Fibroblast of skin of right quadriceps (primary cell): Measurements from ENCODE around the gene RNF5.
A peak's percentile ranks its signal among the peaks of the same experiment; 100 is the strongest.

Source experiments
- DNase-seq: peaks from one replicate; pipeline ENCODE4 v3.0.0-alpha.2; 2013

The RNF5 gene

GRCh38 chr6:32152769-32153563, 25.2 kb upstream of the RNF5 start:
- peak; percentile 46 for DNase-seq

GRCh38 chr6:32153564-32154513, 24.4 kb upstream of the RNF5 start, which contains the start of gene PPT2:
Gene PPT2 (plus strand): TSS chr6:32154141. CDS start chr6:32154595, 454 bp downstream.
- peak; percentile 95 for DNase-seq

- peak; percentile 62 for DNase-seq
These were observed 23.6 kb upstream of the RNF5 start for GRCh38 chr6:32154514-32155161.

- DNase-seq, result no peak
These were observed 21.3 kb upstream of the RNF5 start for GRCh38 chr6:32156891-32157290.

- DNase-seq, result no peak
These were observed 20.2 kb upstream of the RNF5 start for GRCh38 chr6:32158052-32158451.

GRCh38 chr6:32163559-32164258, 14.5 kb upstream of the RNF5 start:
- no peak for DNase-seq

GRCh38 chr6:32164295-32164694, 13.9 kb upstream of the RNF5 start, which contains the start of gene EGFL8:
Gene EGFL8 (plus strand): TSS chr6:32164595. CDS start chr6:32166166, 1,571 bp downstream.
- DNase-seq, result no peak

GRCh38 chr6:32166411-32167061, 11.7 kb upstream of the RNF5 start:
- DNase-seq, result no peak

- DNase-seq, result no peak
These were observed 10.9 kb upstream of the RNF5 start for GRCh38 chr6:32167154-32167760.

GRCh38 chr6:32167761-32168262, 10.4 kb upstream of the RNF5 start:
- DNase-seq, result no peak

- no peak for DNase-seq
These were observed 9.9 kb upstream of the RNF5 start for GRCh38 chr6:32168350-32168749.

- peak; percentile 48 for DNase-seq
These were observed 9.2 kb upstream of the RNF5 start for GRCh38 chr6:32168807-32169591.

GRCh38 chr6:32170294-32170693, 7.9 kb upstream of the RNF5 start:
- DNase-seq, result no peak

GRCh38 chr6:32171234-32171633, 7.0 kb upstream of the RNF5 start:
- no peak for DNase-seq

- DNase-seq, result no peak
These were observed 5.0 kb upstream of the RNF5 start for GRCh38 chr6:32173051-32173727.

- no peak for DNase-seq
These were observed 3.8 kb upstream of the RNF5 start for GRCh38 chr6:32174416-32174815.

GRCh38 chr6:32175322-32175710, 2.9 kb upstream of the RNF5 start:
- no peak for DNase-seq

GRCh38 chr6:32175711-32176475, 2.3 kb upstream of the RNF5 start, which contains the start of gene AGPAT1:
Gene AGPAT1 (minus strand): TSS chr6:32176084. CDS start chr6:32171496, 4,588 bp downstream.
- peak; percentile 98 for DNase-seq
